Left lung (tissue), 10 donors: Measurements from ENCODE around the gene TNKS2. TPM values are rescaled to one million over a fixed set of nuclear protein-coding genes. Genes with fewer than 3 reads are reported as not detected.

Experiments used
- ATAC-seq: fragments of 200-7000 bp; cut with Tn5 transposase; one replicate; pipeline ENCODE4 v1.9.1; 2020; ENCODE audit warnings: moderate library complexity
- DNase-seq, 4 donors: peaks; one replicate each; pipeline ENCODE4 v3.0.0-alpha.2; 2013 to 2020
- H3K27ac ChIP-seq, 2 donors: fragments of 200-600 bp; sonication (generic) in 1 of 2; one replicate each; pipeline versions ENCODE4 v1.5.0 to v1.8.0; 2020 to 2021
- H3K27me3 ChIP-seq, 2 donors: fragments of 200-600 bp; sonication (generic) in 1 of 2; one replicate each; pipeline versions ENCODE4 v1.5.0 to v1.8.0; 2020 to 2021
- H3K36me3 ChIP-seq, 2 donors: fragments of 200-600 bp; sonication (generic) in 1 of 2; one replicate each; pipeline versions ENCODE4 v1.5.0 to v1.8.0; 2020 to 2021
- H3K4me1 ChIP-seq, 2 donors: fragments of 200-600 bp; one replicate each; pipeline ENCODE4 v1.8.0; 2021
- H3K4me3 ChIP-seq, 2 donors: fragments of 200-600 bp; sonication (generic) in 1 of 2; one replicate each; pipeline versions ENCODE4 v1.5.0 to v1.8.0; 2020 to 2021; ENCODE audit warnings: mild to moderate bottlenecking in 1 of 2
- H3K9me3 ChIP-seq, 2 donors: fragments of 200-600 bp; sonication (generic) in 1 of 2; one replicate each; pipeline versions ENCODE4 v1.5.0 to v1.8.0; 2020 to 2021
- intact Hi-C, 2 donors: fragments of 100-400 bp; cut with DNase I; formaldehyde crosslinking; loops; one replicate each; pipeline versions ENCODE4 v1.11.2 to v1.14.2; 2022
- polyA plus RNA-seq, 6 donors: library from polyadenylated mRNA; unstranded; fragments of 120-200 nt; gene quantifications; one replicate each; pipeline ENCODE4 v1.2.1, GENCODE V29; 2013; ENCODE audit not compliant: insufficient read length in 6 of 6
- total RNA-seq, 2 donors: library from RNA; stranded (reverse); fragmentation: NEBNext Ultra II Directional; extraction: Animal tissue kit (Norgen Biotek cat#: 25700); gene quantifications; one replicate each; pipeline ENCODE4 v1.2.1, GENCODE V29; 2021
- TF ChIP-seq, protein P1 (sequence below), 2 donors: fragments of 200-600 bp; sonication (generic) in 1 of 2; IDR thresholded peaks; one replicate each; pipeline versions ENCODE4 v1.5.0 to v1.8.0; 2021; ENCODE audit warnings: antibody characterized with exemption in 2 of 2
- donor health status: DM: no; HTN: yes; CAD: no.
- donor health status: DM: no; HTN: no; CAD: no.

Gene TNKS2
- total and polyA plus RNA-seq, 8 donors = 37.1 to 66.0 (median 57.7) TPM

DNA sequence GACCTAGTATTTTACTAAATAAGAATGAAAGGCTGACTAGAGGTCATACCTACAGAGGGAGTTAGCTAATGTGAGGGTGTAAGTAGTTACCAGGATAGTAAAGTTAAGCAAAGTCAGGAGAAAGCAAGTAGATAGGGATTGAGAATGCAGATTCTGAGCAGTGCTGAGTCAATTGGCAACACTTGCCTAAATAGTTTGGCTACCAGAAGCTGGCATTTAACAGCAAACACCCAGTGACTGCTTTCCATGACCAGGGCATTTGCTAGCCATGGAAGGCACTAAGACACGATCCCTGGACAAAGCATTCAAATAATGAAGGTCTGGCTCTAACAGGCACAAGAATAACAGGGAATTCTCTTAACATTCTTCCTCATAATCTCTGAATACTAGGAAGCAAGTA is 25.9 kb downstream of the TNKS2 start:
- Histone ChIP-seq H3K27ac (no peak overlapping the region), H3K9me3 (no peaks in the 10 kb centered on the region), H3K4me1 (no peaks in the 10 kb centered on the region), H3K27me3 (no peaks in the 10 kb centered on the region), H3K4me3 (no peak overlapping the region), H3K36me3 (peaks cover 0 to 99% of the 10 kb centered on the region in 2 donors)
- intact Hi-C loops = no loop called here
- TF ChIP-seq, protein P1, sequence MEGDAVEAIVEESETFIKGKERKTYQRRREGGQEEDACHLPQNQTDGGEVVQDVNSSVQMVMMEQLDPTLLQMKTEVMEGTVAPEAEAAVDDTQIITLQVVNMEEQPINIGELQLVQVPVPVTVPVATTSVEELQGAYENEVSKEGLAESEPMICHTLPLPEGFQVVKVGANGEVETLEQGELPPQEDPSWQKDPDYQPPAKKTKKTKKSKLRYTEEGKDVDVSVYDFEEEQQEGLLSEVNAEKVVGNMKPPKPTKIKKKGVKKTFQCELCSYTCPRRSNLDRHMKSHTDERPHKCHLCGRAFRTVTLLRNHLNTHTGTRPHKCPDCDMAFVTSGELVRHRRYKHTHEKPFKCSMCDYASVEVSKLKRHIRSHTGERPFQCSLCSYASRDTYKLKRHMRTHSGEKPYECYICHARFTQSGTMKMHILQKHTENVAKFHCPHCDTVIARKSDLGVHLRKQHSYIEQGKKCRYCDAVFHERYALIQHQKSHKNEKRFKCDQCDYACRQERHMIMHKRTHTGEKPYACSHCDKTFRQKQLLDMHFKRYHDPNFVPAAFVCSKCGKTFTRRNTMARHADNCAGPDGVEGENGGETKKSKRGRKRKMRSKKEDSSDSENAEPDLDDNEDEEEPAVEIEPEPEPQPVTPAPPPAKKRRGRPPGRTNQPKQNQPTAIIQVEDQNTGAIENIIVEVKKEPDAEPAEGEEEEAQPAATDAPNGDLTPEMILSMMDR (IDR thresholded peaks at IDR 0.05) = no peak
- DNase-seq = no peak
- ATAC-seq = no peak

DNA sequence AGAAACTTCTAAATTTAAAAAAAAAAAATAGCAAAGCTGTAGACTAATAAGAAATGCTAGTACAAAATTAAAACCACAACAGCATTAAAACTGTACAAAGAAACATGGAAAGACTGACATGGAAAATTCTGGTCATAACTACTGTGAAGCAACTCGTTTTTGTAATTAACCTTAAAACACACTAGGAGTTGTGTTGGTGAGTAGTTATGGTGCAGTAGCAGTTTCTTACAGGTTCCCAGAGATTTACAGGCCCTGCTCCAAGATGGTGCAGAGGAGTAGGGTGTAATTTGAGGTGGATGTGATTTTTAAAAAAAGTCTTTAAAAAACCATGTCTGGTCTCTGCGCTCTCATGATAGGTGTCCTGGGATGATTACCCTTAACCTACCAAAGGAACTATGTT is 31.0 kb downstream of the TNKS2 start:
- no peaks in the 10 kb centered on the region for H3K27me3 ChIP-seq
- no peak overlapping the region for H3K4me3 ChIP-seq
- DNase-seq = no peak
- peaks cover 2 to 100% of the 10 kb centered on the region in 2 donors for H3K36me3 ChIP-seq
- no peaks in the 10 kb centered on the region for H3K9me3 ChIP-seq
- no peak overlapping the region for H3K27ac ChIP-seq
- TF ChIP-seq, protein P1 (IDR thresholded peaks at IDR 0.05) = no peak
- intact Hi-C loops = no loop called here
- no peak for ATAC-seq
- no peaks in the 10 kb centered on the region for H3K4me1 ChIP-seq

DNA sequence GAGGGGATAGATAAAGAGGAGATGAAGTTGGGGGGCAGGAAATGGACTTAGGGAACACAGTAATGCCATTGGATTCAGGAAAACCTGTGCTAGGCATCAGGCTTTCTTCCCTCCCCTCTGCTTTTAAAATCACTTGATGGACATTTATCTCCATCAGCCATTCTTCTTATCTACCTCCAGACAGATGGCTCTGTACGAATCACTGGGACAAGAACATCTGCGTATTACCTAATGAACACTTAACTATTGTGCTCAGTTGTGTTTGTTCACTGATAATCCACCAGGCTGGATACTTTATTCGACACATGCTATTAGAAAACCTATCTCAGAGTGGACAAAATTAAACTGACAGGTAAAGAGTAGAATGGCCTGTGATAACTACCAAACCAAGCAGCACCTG is 40.0 kb downstream of the TNKS2 start:
- Histone ChIP-seq H3K36me3 (peaks cover 9 to 98% of the 10 kb centered on the region in 2 donors), H3K27me3 (no peaks in the 10 kb centered on the region), H3K27ac (no peak overlapping the region), H3K4me3 (no peak overlapping the region), H3K9me3 (no peaks in the 10 kb centered on the region), H3K4me1 (no peaks in the 10 kb centered on the region)
- intact Hi-C loops = no loop called here
- TF ChIP-seq, protein P1 (IDR thresholded peaks at IDR 0.05) = no peak
- no peak for ATAC-seq
- no peak for DNase-seq

DNA sequence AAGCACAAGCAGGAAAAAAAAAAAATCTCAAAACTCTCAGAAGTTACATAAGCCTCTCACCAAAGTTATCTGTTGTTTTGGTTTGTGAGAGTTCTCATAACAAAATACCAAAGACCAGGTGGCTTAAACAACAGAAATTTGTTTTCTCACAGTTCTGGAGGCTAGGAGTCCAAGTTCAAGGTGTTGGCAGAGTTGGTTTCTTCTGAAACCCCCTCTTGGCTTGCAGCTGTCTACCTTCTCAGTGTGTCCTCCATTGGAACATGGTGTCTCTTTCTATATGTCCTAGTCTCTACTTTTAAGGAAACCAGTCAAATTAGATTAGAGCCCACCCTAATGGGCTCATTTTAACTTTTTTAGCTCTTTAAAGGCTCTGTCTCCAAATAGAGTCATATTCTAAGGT is 44.9 kb downstream of the TNKS2 start:
- H3K27ac ChIP-seq = no peak overlapping the region
- no peaks in the 10 kb centered on the region for H3K9me3 ChIP-seq
- H3K27me3 ChIP-seq = no peaks in the 10 kb centered on the region
- H3K36me3 ChIP-seq = peaks cover 10 to 99% of the 10 kb centered on the region in 2 donors
- DNase-seq (no peak), ATAC-seq (no peak)
- intact Hi-C loops = loop anchor here in 1 of 2 donors (10.0 kb wide), 1 partner anchor 62 kb away; the partner anchor contains the start of gene FGFBP3
- TF ChIP-seq, protein P1 (IDR thresholded peaks at IDR 0.05) = no peak
- H3K4me3 ChIP-seq = no peak overlapping the region
- no peaks in the 10 kb centered on the region for H3K4me1 ChIP-seq

DNA sequence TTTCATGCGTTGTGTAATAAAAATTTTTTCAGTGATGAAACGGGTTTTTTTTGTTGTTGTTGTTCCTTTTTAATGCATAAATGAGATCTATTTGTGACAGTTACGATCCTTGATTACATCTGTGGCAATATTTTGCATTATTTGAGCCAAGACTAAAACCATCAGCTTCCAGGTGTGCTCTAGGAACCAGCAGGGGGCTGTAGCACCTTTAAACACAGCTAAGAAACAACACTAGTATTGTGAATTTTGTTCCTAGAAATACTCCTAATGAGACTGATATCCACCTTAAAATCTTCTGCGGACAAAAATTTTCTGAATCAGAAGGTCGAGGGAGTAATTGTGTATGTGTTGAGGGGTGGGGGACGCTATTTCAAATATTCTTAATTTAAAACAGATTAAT is 58.4 kb downstream of the TNKS2 start:
- ATAC-seq = no peak
- TF ChIP-seq, protein P1 (IDR thresholded peaks at IDR 0.05) = peak in 1 of 2 donors; percentile 11
- peaks cover 4 to 100% of the 10 kb centered on the region in 2 donors for H3K36me3 ChIP-seq

More for the DNA sequence above, 58.4 kb downstream of the TNKS2 start:
- DNase-seq = peak in 1 of 4 donors; percentile 5
- Histone ChIP-seq H3K27me3 (no peaks in the 10 kb centered on the region), H3K4me1 (no peaks in the 10 kb centered on the region), H3K4me3 (no peak overlapping the region), H3K27ac (no peak overlapping the region), H3K9me3 (no peaks in the 10 kb centered on the region)
- intact Hi-C loops = no loop called here
